CD4-positive, alpha-beta T cell (primary cell): Measurements from ENCODE around the gene CGNL1. TPM values are rescaled to one million over a fixed set of nuclear protein-coding genes. Genes with fewer than 3 reads are reported as not detected.

ENCODE experiments used
- ATAC-seq: fragments of 200-7000 bp; cut with Tn5 transposase; one replicate; pipeline ENCODE4 v1.10.0; 2022; ENCODE audit warnings: mild to moderate bottlenecking; ENCODE audit not compliant: poor library complexity
- CTCF ChIA-PET: fragments of 350-600 bp; sonication (Branson Sonifier 250); formaldehyde crosslinking; loops from one replicate; lab custom pipeline; 2021; ENCODE audit warnings: antibody characterized with exemption, inconsistent platforms; lab: Charles Lee
- POLR2A ChIA-PET: fragments of 350-600 bp; sonication (Branson Sonifier 250); formaldehyde crosslinking; loops from one replicate; lab custom pipeline; 2021; ENCODE audit warnings: antibody characterized with exemption, inconsistent platforms; lab: Charles Lee
- DNase-seq, 14 experiments: peaks; one replicate each; pipeline ENCODE4 v3.0.0-alpha.2; 2013 to 2020; ENCODE audit warnings: mixed read lengths in 2 of 14
- H3K27ac ChIP-seq, 2 donors: one replicate each; pipeline versions ENCODE4 v1.5.1 to v1.7.0; 2013; ENCODE audit warnings: low read length in 2 of 2, low read depth in 1 of 2, mild to moderate bottlenecking in 1 of 2
- H3K27me3 ChIP-seq, 2 experiments: 1 replicate in 1 of 2; 2 replicates in 1 of 2; pipeline versions ENCODE4 v1.6.1 to v1.7.0; 2013; ENCODE audit warnings: low read length in 2 of 2, control low read depth in 1 of 2, mild to moderate bottlenecking in 1 of 2, moderate library complexity in 1 of 2; ENCODE audit not compliant: insufficient read depth in 2 of 2, control insufficient read depth in 1 of 2
- H3K36me3 ChIP-seq: one replicate; pipeline ENCODE4 v1.6.1; 2013; ENCODE audit warnings: low read length, control low read depth; ENCODE audit not compliant: insufficient read depth
- H3K4me1 ChIP-seq: one replicate; pipeline ENCODE4 v1.6.1; 2013; ENCODE audit warnings: low read length, control low read depth; ENCODE audit not compliant: insufficient read depth
- H3K4me3 ChIP-seq: one replicate; pipeline ENCODE4 v1.5.1; 2013; ENCODE audit warnings: mild to moderate bottlenecking, low read length, moderate library complexity
- H3K9me3 ChIP-seq, 2 experiments: 1 replicate in 1 of 2; 2 replicates in 1 of 2; pipeline versions ENCODE4 v1.6.1 to v1.7.0; 2013; ENCODE audit warnings: low read length in 2 of 2, mild to moderate bottlenecking in 2 of 2, control low read depth in 1 of 2, moderate library complexity in 1 of 2; ENCODE audit not compliant: control insufficient read depth in 1 of 2, insufficient read depth in 1 of 2
- H3K27ac Mint-ChIP-seq: one replicate; pipeline ENCODE4 v1.8.0; 2020; ENCODE audit warnings: mixed read lengths
- H3K27me3 Mint-ChIP-seq: one replicate; pipeline ENCODE4 v1.8.0; 2021; ENCODE audit warnings: mixed read lengths
- H3K36me3 Mint-ChIP-seq: one replicate; pipeline ENCODE4 v1.8.0; 2021; ENCODE audit warnings: low read depth, mixed read lengths
- H3K4me1 Mint-ChIP-seq: one replicate; pipeline ENCODE4 v1.8.0; 2021; ENCODE audit warnings: low read depth, mixed read lengths
- H3K4me3 Mint-ChIP-seq: one replicate; pipeline ENCODE4 v1.8.0; 2020; ENCODE audit warnings: mild to moderate bottlenecking, mixed read lengths
- H3K9me3 Mint-ChIP-seq: one replicate; pipeline ENCODE4 v1.8.0; 2020; ENCODE audit warnings: mixed read lengths
- intact Hi-C, 2 experiments: fragments of 100-400 bp; cut with DNase I in 1 of 2; cut with micrococcal nuclease in 1 of 2; formaldehyde crosslinking; loops; one replicate each; pipeline versions ENCODE4 v1.15.1 to v1.9.0; 2023 to 2025; cut with DNase I, micrococcal nuclease
- total RNA-seq, 174 experiments: library from RNA in 2 of 174; stranded (reverse) in 2 of 174; gene quantifications; one replicate each; pipeline ENCODE4 v1.2.3 and lab custom pipeline; 2021 to 2026
- TF ChIP-seq, protein P1 (sequence below): fragments of 200-600 bp; IDR thresholded peaks from one replicate; pipeline ENCODE4 v1.8.0; 2022; ENCODE audit warnings: antibody characterized with exemption, mild to moderate bottlenecking

The CGNL1 gene
- total RNA-seq, 2 experiments from 2014 or later: not detected

DNA sequence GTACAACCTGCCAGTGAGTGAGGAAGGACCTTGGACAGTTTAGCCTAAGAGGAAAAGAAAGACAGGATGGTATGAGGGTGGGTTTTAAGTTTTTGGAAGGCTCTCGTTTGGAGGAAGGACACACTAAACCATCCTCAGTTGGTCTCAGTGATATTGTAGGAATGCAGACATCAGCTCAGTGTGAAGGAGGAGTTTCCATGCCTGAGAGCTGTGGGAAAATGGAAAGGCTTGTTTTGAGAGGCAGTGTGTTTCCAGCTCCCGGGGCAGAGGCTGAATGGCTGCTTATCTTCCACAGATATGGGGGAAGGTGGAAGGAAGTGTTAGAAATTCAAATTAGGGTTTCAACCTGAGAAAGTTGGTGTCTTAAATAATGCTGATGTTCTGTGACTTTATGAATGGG is 125.8 kb downstream of the CGNL1 start:
- ATAC-seq (no peak), DNase-seq (no peak)
- Mint-ChIP-seq H3K4me3 (no peak overlapping the region), H3K36me3 (no peaks in the 10 kb centered on the region), H3K27me3 (no peaks in the 10 kb centered on the region), H3K9me3 (no peaks in the 10 kb centered on the region), H3K4me1 (no peaks in the 10 kb centered on the region), H3K27ac (no peak overlapping the region)
- Histone ChIP-seq H3K27ac (no peak overlapping the region), H3K4me3 (no peak overlapping the region), H3K9me3 (no peaks in the 10 kb centered on the region), H3K4me1 (no peaks in the 10 kb centered on the region), H3K36me3 (no peaks in the 10 kb centered on the region), H3K27me3 (no peaks in the 10 kb centered on the region)
- intact Hi-C loops: no loop called here
- TF ChIP-seq, protein P1, sequence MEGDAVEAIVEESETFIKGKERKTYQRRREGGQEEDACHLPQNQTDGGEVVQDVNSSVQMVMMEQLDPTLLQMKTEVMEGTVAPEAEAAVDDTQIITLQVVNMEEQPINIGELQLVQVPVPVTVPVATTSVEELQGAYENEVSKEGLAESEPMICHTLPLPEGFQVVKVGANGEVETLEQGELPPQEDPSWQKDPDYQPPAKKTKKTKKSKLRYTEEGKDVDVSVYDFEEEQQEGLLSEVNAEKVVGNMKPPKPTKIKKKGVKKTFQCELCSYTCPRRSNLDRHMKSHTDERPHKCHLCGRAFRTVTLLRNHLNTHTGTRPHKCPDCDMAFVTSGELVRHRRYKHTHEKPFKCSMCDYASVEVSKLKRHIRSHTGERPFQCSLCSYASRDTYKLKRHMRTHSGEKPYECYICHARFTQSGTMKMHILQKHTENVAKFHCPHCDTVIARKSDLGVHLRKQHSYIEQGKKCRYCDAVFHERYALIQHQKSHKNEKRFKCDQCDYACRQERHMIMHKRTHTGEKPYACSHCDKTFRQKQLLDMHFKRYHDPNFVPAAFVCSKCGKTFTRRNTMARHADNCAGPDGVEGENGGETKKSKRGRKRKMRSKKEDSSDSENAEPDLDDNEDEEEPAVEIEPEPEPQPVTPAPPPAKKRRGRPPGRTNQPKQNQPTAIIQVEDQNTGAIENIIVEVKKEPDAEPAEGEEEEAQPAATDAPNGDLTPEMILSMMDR: no peak
- POLR2A ChIA-PET: no interaction called here
- CTCF ChIA-PET: no interaction called here

DNA sequence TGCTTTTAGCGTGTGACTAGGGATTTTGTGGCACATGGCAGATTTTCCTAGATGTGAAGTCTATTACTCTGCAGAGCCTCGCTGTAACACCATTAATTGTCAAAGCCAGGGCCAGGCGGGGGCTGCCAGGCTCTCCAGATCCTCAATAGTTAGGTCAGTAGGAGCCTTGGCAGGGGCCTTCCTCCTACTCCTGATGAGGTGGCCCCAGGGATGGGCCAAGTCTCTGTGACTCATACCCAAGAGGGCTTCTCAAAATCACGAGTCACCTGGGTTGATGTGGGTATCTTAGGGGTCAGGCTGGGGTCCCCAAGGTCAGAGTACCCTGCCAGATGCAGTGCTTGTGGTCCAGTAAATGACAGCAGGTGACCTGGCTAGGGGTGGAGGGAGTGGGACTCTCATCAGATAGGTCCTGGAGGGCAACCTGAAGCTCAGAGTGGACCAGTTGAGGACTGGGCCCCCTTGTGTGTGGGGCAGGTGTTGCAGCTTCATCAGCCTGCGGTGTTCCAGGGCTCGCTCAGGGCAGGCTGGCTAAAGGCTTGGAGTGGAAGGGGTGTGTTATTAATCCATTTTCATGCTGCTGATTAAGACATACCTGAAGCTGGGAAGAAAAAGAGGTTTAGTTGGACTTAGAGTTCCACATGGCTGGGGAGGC is 126.9 kb downstream of the CGNL1 start:
- no peaks in the 10 kb centered on the region for H3K36me3 ChIP-seq
- H3K9me3 ChIP-seq: no peaks in the 10 kb centered on the region
- Mint-ChIP-seq H3K36me3 (no peaks in the 10 kb centered on the region), H3K27ac (no peak overlapping the region), H3K27me3 (no peaks in the 10 kb centered on the region), H3K9me3 (no peaks in the 10 kb centered on the region), H3K4me1 (no peaks in the 10 kb centered on the region), H3K4me3 (no peak overlapping the region)
- ATAC-seq (no peak), DNase-seq (peak in 1 of 14 experiments; percentile 12)
- no peak overlapping the region for H3K4me3 ChIP-seq
- POLR2A ChIA-PET: no interaction called here
- CTCF ChIA-PET: no interaction called here
- no peak overlapping the region for H3K27ac ChIP-seq
- H3K4me1 ChIP-seq: no peaks in the 10 kb centered on the region
- TF ChIP-seq, protein P1: no peak
- no peaks in the 10 kb centered on the region for H3K27me3 ChIP-seq
- intact Hi-C loops: no loop called here

DNA sequence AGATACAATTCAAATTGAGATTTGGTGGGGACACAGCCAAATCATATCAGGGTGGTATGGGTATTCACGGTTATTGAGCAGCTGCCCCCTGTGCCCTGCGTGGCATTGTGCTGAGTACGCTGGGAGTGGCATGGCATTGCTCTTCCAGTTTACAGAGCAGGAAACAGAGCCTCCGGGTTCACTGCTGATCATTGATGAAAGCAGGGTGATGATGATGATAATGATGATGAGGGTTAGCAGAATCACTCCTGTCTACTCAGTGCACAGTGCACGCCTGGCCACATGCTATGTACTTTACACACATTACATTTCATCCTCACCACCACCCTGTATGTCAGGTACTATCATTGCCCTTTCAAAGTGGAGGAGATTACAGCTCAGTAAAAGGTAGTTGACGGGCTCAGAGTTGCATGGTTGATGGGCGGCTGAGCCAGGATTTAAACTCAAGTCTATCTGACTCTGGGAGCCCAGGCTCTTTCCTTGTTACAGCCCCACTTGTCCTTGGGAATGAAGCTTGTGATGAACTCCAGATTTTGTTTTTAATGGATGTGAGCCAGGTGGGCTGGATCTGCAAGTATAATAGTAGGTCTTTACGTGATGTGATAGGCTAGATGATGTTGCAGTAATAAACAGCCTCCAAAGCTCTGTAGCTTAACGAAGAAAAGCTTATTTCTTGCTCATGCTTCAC is 127.8 kb downstream of the CGNL1 start:
- ATAC-seq (no peak), DNase-seq (no peak)
- no peak overlapping the region for H3K27ac Mint-ChIP-seq
- H3K4me3 Mint-ChIP-seq: no peak overlapping the region
- H3K9me3 Mint-ChIP-seq: no peaks in the 10 kb centered on the region
- Histone ChIP-seq H3K36me3 (no peaks in the 10 kb centered on the region), H3K4me3 (no peak overlapping the region), H3K4me1 (no peaks in the 10 kb centered on the region), H3K27ac (no peak overlapping the region), H3K9me3 (no peaks in the 10 kb centered on the region), H3K27me3 (no peaks in the 10 kb centered on the region)
- ChIA-PET POLR2A (no interaction called here), CTCF (no interaction called here)
- H3K36me3 Mint-ChIP-seq: no peaks in the 10 kb centered on the region
- no peaks in the 10 kb centered on the region for H3K27me3 Mint-ChIP-seq
- intact Hi-C loops: no loop called here
- no peaks in the 10 kb centered on the region for H3K4me1 Mint-ChIP-seq
- TF ChIP-seq, protein P1: no peak
